GM12872 (cell line): Measurements from ENCODE around the gene S1PR4.

Experiments used
- CTCF ChIP-seq: IDR thresholded peaks from 3 replicates; pipeline ENCODE4 v1.5.1; 2011; ENCODE audit warnings: low read depth, mild to moderate bottlenecking, low read length, moderate library complexity; ENCODE audit not compliant: insufficient read depth

Gene S1PR4

GRCh38 chr19:3206216-3206953, 27.8 kb downstream of the S1PR4 start:
- TF ChIP-seq CTCF: no peak

- no peak for TF ChIP-seq CTCF
These were observed 29.1 kb downstream of the S1PR4 start for GRCh38 chr19:3207461-3208242.

GRCh38 chr19:3208317-3209207, 30.0 kb downstream of the S1PR4 start:
- TF ChIP-seq CTCF: no peak

- TF ChIP-seq CTCF: peak; percentile 93
These were observed 31.9 kb downstream of the S1PR4 start for GRCh38 chr19:3210347-3211017.

- TF ChIP-seq CTCF: no peak
These were observed 32.6 kb downstream of the S1PR4 start for GRCh38 chr19:3211191-3211590.

GRCh38 chr19:3213159-3213558, 34.6 kb downstream of the S1PR4 start:
- no peak for TF ChIP-seq CTCF

GRCh38 chr19:3216874-3217273, 38.3 kb downstream of the S1PR4 start:
- no peak for TF ChIP-seq CTCF
